KMS-11 (cell line): ENCODE results near the gene ARG1.
"Not testable (repeated sequence)": the region's sequence is repeated elsewhere in the genome, so short reads cannot be mapped to it uniquely, and the experiment has no call there.

Experiments
- H2AFZ ChIP-seq: fragments of 200-600 bp; sonication (generic); 2 replicates; pipeline ENCODE4 v1.6.1; 2016; ENCODE audit warnings: antibody characterized with exemption, mixed run types, low read depth
- H3K27ac ChIP-seq: fragments of 200-600 bp; sonication (generic); 2 replicates; pipeline ENCODE4 v1.6.1; 2016; ENCODE audit warnings: mild to moderate bottlenecking, mixed run types
- H3K27me3 ChIP-seq: fragments of 200-600 bp; sonication (generic); 2 replicates; pipeline ENCODE4 v1.6.1; 2017; ENCODE audit warnings: mild to moderate bottlenecking, low read depth, mixed run types, moderate library complexity; ENCODE audit not compliant: insufficient read depth
- H3K36me3 ChIP-seq: fragments of 200-600 bp; sonication (generic); 2 replicates; pipeline ENCODE4 v1.6.1; 2017; ENCODE audit warnings: mild to moderate bottlenecking, mixed run types; ENCODE audit not compliant: insufficient read depth
- H3K4me1 ChIP-seq: fragments of 200-600 bp; sonication (generic); 2 replicates; pipeline ENCODE4 v1.6.1; 2016; ENCODE audit warnings: mild to moderate bottlenecking, low read depth, mixed run types; ENCODE audit not compliant: poor library complexity, severe bottlenecking
- H3K4me2 ChIP-seq: fragments of 200-600 bp; sonication (generic); 2 replicates; pipeline ENCODE4 v1.7.0; 2016; ENCODE audit warnings: mild to moderate bottlenecking, mixed run types
- H3K4me3 ChIP-seq: fragments of 200-600 bp; sonication (generic); IDR thresholded peaks from 2 replicates; pipeline ENCODE4 v1.6.1; 2017; ENCODE audit warnings: low read depth, low read length, mixed read lengths; ENCODE audit not compliant: insufficient read depth
- H3K79me2 ChIP-seq: fragments of 200-600 bp; sonication (generic); 2 replicates; pipeline ENCODE4 v1.6.1; 2016; ENCODE audit warnings: low read depth, mixed run types; ENCODE audit not compliant: insufficient read depth
- H3K9ac ChIP-seq: fragments of 200-600 bp; sonication (generic); 2 replicates; pipeline ENCODE4 v1.6.1; 2016; ENCODE audit warnings: mild to moderate bottlenecking, mixed run types
- H4K20me1 ChIP-seq: fragments of 200-600 bp; sonication (generic); 2 replicates; pipeline ENCODE4 v1.6.1; 2016; ENCODE audit warnings: mild to moderate bottlenecking, mixed run types; ENCODE audit not compliant: insufficient read depth
- CTCF ChIP-seq: fragments of 200-600 bp; sonication (generic); conservative IDR thresholded peaks from 2 replicates; pipeline ENCODE4 v1.6.1; 2017; ENCODE audit warnings: low read depth, mild to moderate bottlenecking, antibody characterized with exemption, low read length, moderate library complexity, mixed read lengths

Gene ARG1

DNA sequence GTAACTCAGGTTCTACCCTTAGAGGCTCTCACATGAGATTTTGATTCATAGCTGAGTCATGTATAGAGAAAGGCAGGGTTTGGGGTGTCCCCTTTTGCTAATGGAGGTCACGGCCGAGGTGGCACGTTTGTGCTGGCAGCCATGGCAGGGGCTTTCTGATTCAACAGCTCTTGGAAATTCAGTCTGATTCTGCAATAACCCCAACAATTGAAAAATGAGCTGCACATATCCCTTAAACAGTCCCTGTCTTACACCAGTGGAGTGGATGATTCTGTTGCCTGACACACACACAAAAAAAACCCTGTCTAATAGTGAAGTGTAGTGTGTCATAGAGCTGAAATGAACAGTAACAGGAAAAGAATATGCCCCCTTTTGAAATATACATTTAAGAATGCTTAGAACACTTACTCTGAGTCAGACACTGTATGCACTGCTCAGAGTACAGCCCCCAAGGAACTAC is 40.4 kb upstream of the ARG1 start:
- Histone ChIP-seq H3K27me3 (no peaks in the 10 kb centered on the region), H3K4me1 (no peaks in the 10 kb centered on the region), H3K4me2 (no peak overlapping the region), H4K20me1 (no peaks in the 10 kb centered on the region), H3K79me2 (no peaks in the 10 kb centered on the region), H3K36me3 (no peaks in the 10 kb centered on the region), H3K27ac (no peak overlapping the region), H3K9ac (no peak overlapping the region), H2AFZ (no peak overlapping the region), H3K4me3 (no peak overlapping the region)
- no peak for TF ChIP-seq CTCF

DNA sequence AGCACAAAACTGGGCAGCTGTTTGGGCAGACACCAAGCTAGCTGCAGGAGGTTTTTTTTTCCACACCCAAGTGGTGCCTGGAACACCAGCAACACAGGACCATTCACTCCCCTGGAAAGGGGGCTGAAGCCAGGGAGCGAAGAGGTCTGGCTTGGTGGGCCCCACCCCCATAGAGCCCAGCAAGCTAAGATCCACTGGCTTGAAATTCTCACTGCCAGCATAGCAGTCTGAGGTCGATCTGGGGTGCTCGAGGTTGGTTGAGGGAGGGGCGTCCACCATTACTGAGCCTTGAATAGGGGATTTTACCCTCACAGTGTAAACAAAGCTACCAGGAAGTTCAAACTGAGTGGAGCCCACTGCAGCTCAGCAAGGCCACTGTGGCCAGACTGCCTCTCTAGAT is 34.4 kb upstream of the ARG1 start:
- H2AFZ ChIP-seq, H3K36me3 ChIP-seq, H3K79me2 ChIP-seq, H3K4me1 ChIP-seq, H3K4me2 ChIP-seq, H3K9ac ChIP-seq, H4K20me1 ChIP-seq, H3K27ac ChIP-seq, H3K4me3 ChIP-seq, H3K27me3 ChIP-seq: not testable (repeated sequence)

- Histone ChIP-seq H3K79me2 (no peaks in the 10 kb centered on the region), H3K27me3 (no peaks in the 10 kb centered on the region), H3K4me3 (no peak overlapping the region), H3K36me3 (no peaks in the 10 kb centered on the region), H3K4me2 (no peak overlapping the region), H4K20me1 (no peaks in the 10 kb centered on the region), H3K27ac (no peak overlapping the region), H3K4me1 (no peaks in the 10 kb centered on the region), H2AFZ (no peak overlapping the region), H3K9ac (no peak overlapping the region)
- TF ChIP-seq CTCF, result no peak
Measured at GRCh38 chr6:131545317-131545716, 27.7 kb upstream of the ARG1 start.

GRCh38 chr6:131547488-131547887 is 25.5 kb upstream of the ARG1 start:
- no peak overlapping the region for H3K27ac ChIP-seq
- no peak for TF ChIP-seq CTCF
- H3K9ac ChIP-seq, result no peak overlapping the region
- H3K4me3 ChIP-seq, result no peak overlapping the region
- no peaks in the 10 kb centered on the region for H4K20me1 ChIP-seq
- no peaks in the 10 kb centered on the region for H3K36me3 ChIP-seq
- H3K4me2 ChIP-seq, result no peak overlapping the region
- no peaks in the 10 kb centered on the region for H3K27me3 ChIP-seq
- no peak overlapping the region for H2AFZ ChIP-seq
- no peaks in the 10 kb centered on the region for H3K79me2 ChIP-seq
- H3K4me1 ChIP-seq, result no peaks in the 10 kb centered on the region

DNA sequence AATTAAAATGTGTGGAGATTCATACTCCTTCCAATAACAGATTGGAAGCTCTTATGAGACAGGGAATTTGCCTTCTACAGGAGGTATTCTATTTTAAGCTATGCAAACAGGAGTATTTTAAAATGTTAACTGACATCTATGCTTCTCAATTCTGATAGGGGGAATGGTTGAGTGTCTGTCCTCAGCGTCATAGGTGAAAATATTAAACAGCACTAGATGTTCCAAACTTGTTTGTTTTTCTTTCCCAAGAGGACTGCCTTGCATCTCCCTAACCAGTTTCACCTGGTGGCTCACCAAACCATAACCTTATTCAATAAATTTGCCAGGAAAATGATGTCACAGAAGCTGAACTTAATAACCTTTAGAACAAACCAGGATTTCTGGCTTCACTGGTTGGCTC is 24.6 kb upstream of the ARG1 start:
- H3K4me1 ChIP-seq, result no peaks in the 10 kb centered on the region
- no peak overlapping the region for H3K4me3 ChIP-seq
- H3K79me2 ChIP-seq, result no peaks in the 10 kb centered on the region
- no peaks in the 10 kb centered on the region for H3K27me3 ChIP-seq
- no peak for TF ChIP-seq CTCF
- no peaks in the 10 kb centered on the region for H4K20me1 ChIP-seq
- H3K27ac ChIP-seq, result no peak overlapping the region
- no peaks in the 10 kb centered on the region for H3K36me3 ChIP-seq
- no peak overlapping the region for H3K4me2 ChIP-seq
- no peak overlapping the region for H2AFZ ChIP-seq
- H3K9ac ChIP-seq, result no peak overlapping the region
